ENCODE data around the gene ZFP92.

GRCh38 chrX:153406011-153406410 lies 5.3 kb upstream of the ZFP92 start:
- TF ChIP-seq, protein P1, sequence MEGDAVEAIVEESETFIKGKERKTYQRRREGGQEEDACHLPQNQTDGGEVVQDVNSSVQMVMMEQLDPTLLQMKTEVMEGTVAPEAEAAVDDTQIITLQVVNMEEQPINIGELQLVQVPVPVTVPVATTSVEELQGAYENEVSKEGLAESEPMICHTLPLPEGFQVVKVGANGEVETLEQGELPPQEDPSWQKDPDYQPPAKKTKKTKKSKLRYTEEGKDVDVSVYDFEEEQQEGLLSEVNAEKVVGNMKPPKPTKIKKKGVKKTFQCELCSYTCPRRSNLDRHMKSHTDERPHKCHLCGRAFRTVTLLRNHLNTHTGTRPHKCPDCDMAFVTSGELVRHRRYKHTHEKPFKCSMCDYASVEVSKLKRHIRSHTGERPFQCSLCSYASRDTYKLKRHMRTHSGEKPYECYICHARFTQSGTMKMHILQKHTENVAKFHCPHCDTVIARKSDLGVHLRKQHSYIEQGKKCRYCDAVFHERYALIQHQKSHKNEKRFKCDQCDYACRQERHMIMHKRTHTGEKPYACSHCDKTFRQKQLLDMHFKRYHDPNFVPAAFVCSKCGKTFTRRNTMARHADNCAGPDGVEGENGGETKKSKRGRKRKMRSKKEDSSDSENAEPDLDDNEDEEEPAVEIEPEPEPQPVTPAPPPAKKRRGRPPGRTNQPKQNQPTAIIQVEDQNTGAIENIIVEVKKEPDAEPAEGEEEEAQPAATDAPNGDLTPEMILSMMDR (IDR thresholded peaks at IDR 0.05 in 8 of 11, conservative IDR thresholded peaks at IDR 0.05 in 3 of 11): no peak
- TF ChIP-seq POLR2A (IDR thresholded peaks at IDR 0.05) (no peak), POLR2AphosphoS5 (IDR thresholded peaks at IDR 0.05) (no peak)
